ENCODE results near the gene CYP4V2. TPM values are rescaled to one million over a fixed set of nuclear protein-coding genes. Genes with fewer than 3 reads are reported as not detected.
A peak's percentile ranks its signal among the peaks of the same experiment; 100 is the strongest.

CYP4V2 gene
- total RNA-seq (17.5 and 24.6 TPM in 2 replicates), polyA plus RNA-seq (8.0 and 12.2 TPM in 2 replicates)

GRCh38 chr4:186191200-186192065, at the start of gene CYP4V2:
CYP4V2 (plus strand) TSS chr4:186191567; CDS start chr4:186191824, 257 bp downstream.
- Histone ChIP-seq H2AFZ (peak within 1 kb of the TSS; percentile 99), H3K4me1 (ENCODE audit: insufficient read depth) (peaks cover 6% of the 10 kb centered on the region), H3K9me2 (replicated peaks; ENCODE audit: insufficient read depth) (no peaks in the 10 kb centered on the region), H3K9me3 (ENCODE audit: low read depth) (no peaks in the 10 kb centered on the region), H3K4me2 (peak within 1 kb of the TSS; percentile 85), H3K27ac (peak within 1 kb of the TSS; percentile 97), H3K4me3 (peak within 1 kb of the TSS; percentile 100), H4K20me1 (ENCODE audit: insufficient read depth, poor library complexity, severe bottlenecking) (no peaks in the 10 kb centered on the region), H3K79me2 (peaks cover 17% of the 10 kb centered on the region), H3K27me3 (no peaks in the 10 kb centered on the region), H3K36me3 (replicated peaks; ENCODE audit: insufficient read depth, low read depth) (no peaks in the 10 kb centered on the region)
- WGBS (ENCODE audit: low lambda C conversion rate, missing lambda C conversion rate): 1% methylated on average over 87 of the region's 107 CpGs
- TF ChIP-seq CTCF (IDR thresholded peaks at IDR 0.05; ENCODE audit: poor library complexity) (peak; percentile 18), EZH2 (IDR thresholded peaks at IDR 0.05; ENCODE audit: borderline replicate concordance) (no peak), EZH2phosphoT487 (IDR thresholded peaks at IDR 0.05; ENCODE audit: low read depth, severe bottlenecking, unreplicated experiment) (no peak)
- peak; percentile 88 for DNase-seq (ENCODE audit: low spot score)

- TF ChIP-seq CTCF (IDR thresholded peaks at IDR 0.05; ENCODE audit: poor library complexity) (no peak), EZH2 (IDR thresholded peaks at IDR 0.05; ENCODE audit: borderline replicate concordance) (no peak), EZH2phosphoT487 (IDR thresholded peaks at IDR 0.05; ENCODE audit: low read depth, severe bottlenecking, unreplicated experiment) (no peak)
- WGBS (ENCODE audit: low lambda C conversion rate, missing lambda C conversion rate): 4% methylated on average over 31 of the region's 72 CpGs
- peak; percentile 80 for DNase-seq (ENCODE audit: low spot score)
- peaks cover 4% of the 10 kb centered on the region for H3K27me3 ChIP-seq
- no peaks in the 10 kb centered on the region for H4K20me1 ChIP-seq (ENCODE audit: insufficient read depth, poor library complexity, severe bottlenecking)
- H2AFZ ChIP-seq: peak overlapping the region; percentile 93
- peak overlapping the region; percentile 86 for H3K27ac ChIP-seq
- H3K79me2 ChIP-seq: no peaks in the 10 kb centered on the region
- H3K9me2 ChIP-seq (replicated peaks; ENCODE audit: insufficient read depth): no peaks in the 10 kb centered on the region
- peak overlapping the region; percentile 96 for H3K4me2 ChIP-seq
- H3K4me1 ChIP-seq (ENCODE audit: insufficient read depth): peaks cover 12% of the 10 kb centered on the region
- no peaks in the 10 kb centered on the region for H3K9me3 ChIP-seq (ENCODE audit: low read depth)
- H3K4me3 ChIP-seq: peak overlapping the region; percentile 78
- H3K36me3 ChIP-seq (replicated peaks; ENCODE audit: insufficient read depth, low read depth): no peaks in the 10 kb centered on the region
Observed at GRCh38 chr4:186144198-186144945, 47.0 kb upstream of the CYP4V2 start.

- TF ChIP-seq EZH2phosphoT487 (IDR thresholded peaks at IDR 0.05; ENCODE audit: low read depth, severe bottlenecking, unreplicated experiment) (no peak), CTCF (IDR thresholded peaks at IDR 0.05; ENCODE audit: poor library complexity) (no peak), EZH2 (IDR thresholded peaks at IDR 0.05; ENCODE audit: borderline replicate concordance) (no peak)
- WGBS (ENCODE audit: low lambda C conversion rate, missing lambda C conversion rate): 2% methylated on average over 27 of the region's 54 CpGs
Observed at GRCh38 chr4:186144946-186145569, 46.3 kb upstream of the CYP4V2 start.

More at GRCh38 chr4:186144946-186145569, 46.3 kb upstream of the CYP4V2 start:
- Histone ChIP-seq H3K27me3 (peaks cover 4% of the 10 kb centered on the region), H3K4me3 (peak overlapping the region; percentile 60), H3K27ac (peak overlapping the region; percentile 78), H3K9me2 (replicated peaks; ENCODE audit: insufficient read depth) (no peaks in the 10 kb centered on the region), H2AFZ (peak overlapping the region; percentile 75), H4K20me1 (ENCODE audit: insufficient read depth, poor library complexity, severe bottlenecking) (no peaks in the 10 kb centered on the region), H3K36me3 (replicated peaks; ENCODE audit: insufficient read depth, low read depth) (no peaks in the 10 kb centered on the region), H3K4me2 (peak overlapping the region; percentile 92), H3K4me1 (ENCODE audit: insufficient read depth) (peaks cover 12% of the 10 kb centered on the region), H3K79me2 (no peaks in the 10 kb centered on the region), H3K9me3 (ENCODE audit: low read depth) (no peaks in the 10 kb centered on the region)
- DNase-seq (ENCODE audit: low spot score): peak; percentile 68

Data from hepatocyte (in vitro differentiated cells).